Fibroblast of lung (primary cell): ENCODE results near the gene APEX1. TPM values are rescaled to one million over a fixed set of nuclear protein-coding genes. Genes with fewer than 3 reads are reported as not detected.

Experiments used
- DNase-seq, 2 donors: peaks; one replicate each; pipeline versions ENCODE4 v3.0.0 to v3.0.0-alpha.2; 2010; ENCODE audit warnings: low read depth in 2 of 2
- H2AFZ ChIP-seq: 2 replicates; pipeline ENCODE4 v1.5.1; 2012; ENCODE audit warnings: low read length, control low read depth, inconsistent platforms
- H3K27ac ChIP-seq: 2 replicates; pipeline ENCODE4 v1.5.1; 2011; ENCODE audit warnings: low read length, control low read depth; ENCODE audit not compliant: insufficient read depth
- H3K27me3 ChIP-seq: 2 replicates; pipeline ENCODE4 v1.5.1; 2011; ENCODE audit warnings: mild to moderate bottlenecking, low read length; ENCODE audit not compliant: control insufficient read depth, insufficient read depth
- H3K36me3 ChIP-seq: 2 replicates; pipeline ENCODE4 v1.5.1; 2011; ENCODE audit warnings: low read length; ENCODE audit not compliant: control insufficient read depth, insufficient read depth
- H3K4me1 ChIP-seq: 2 replicates; pipeline ENCODE4 v1.5.1; 2011; ENCODE audit warnings: low read length; ENCODE audit not compliant: control insufficient read depth, insufficient read depth; ENCODE audit errors: extremely low read depth
- H3K4me2 ChIP-seq: 2 replicates; pipeline ENCODE4 v1.5.1; 2011; ENCODE audit warnings: low read length, control low read depth; ENCODE audit not compliant: insufficient read depth; ENCODE audit errors: extremely low read depth
- H3K4me3 ChIP-seq, 4 experiments: fragments of 200-600 bp in 1 of 4; sonication (generic) in 1 of 4; replicated peaks in 1 of 4; 2 replicates each; pipeline ENCODE4 v1.5.1; 2011 to 2016; ENCODE audit warnings: low read length in 4 of 4, low read depth in 3 of 4, mild to moderate bottlenecking in 3 of 4, control low read depth in 2 of 4, inconsistent platforms in 1 of 4, mixed read lengths in 1 of 4; ENCODE audit not compliant: insufficient read depth in 1 of 4; ENCODE audit errors: control extremely low read depth in 1 of 4
- H3K79me2 ChIP-seq: 2 replicates; pipeline ENCODE4 v1.5.1; 2012; ENCODE audit warnings: mild to moderate bottlenecking, low read length, inconsistent platforms; ENCODE audit not compliant: control insufficient read depth, insufficient read depth
- H3K9ac ChIP-seq: 2 replicates; pipeline ENCODE4 v1.5.1; 2011; ENCODE audit warnings: mild to moderate bottlenecking, low read length, control low read depth; ENCODE audit not compliant: insufficient read depth
- H3K9me3 ChIP-seq: 2 replicates; pipeline ENCODE4 v1.5.1; 2012; ENCODE audit warnings: low read depth, low read length; ENCODE audit not compliant: control insufficient read depth, insufficient read depth
- H4K20me1 ChIP-seq: 2 replicates; pipeline ENCODE4 v1.5.1; 2011; ENCODE audit warnings: low read length; ENCODE audit not compliant: control insufficient read depth, insufficient read depth; ENCODE audit errors: extremely low read depth
- EZH2 ChIP-seq: IDR thresholded peaks from 2 replicates; pipeline ENCODE4 v1.5.1; 2012; ENCODE audit warnings: low read length, control low read depth, mild to moderate bottlenecking; ENCODE audit errors: missing control alignments
- polyA plus RNA-seq, 2 donors: library from polyadenylated mRNA; depleted of rRNA in 1 of 2; stranded (reverse) in 1 of 2; unstranded in 1 of 2; fragments of >200 nt; gene quantifications; 2 replicates each; pipeline ENCODE4 v1.2.1, GENCODE V29; 2011 to 2012; ENCODE audit warnings: missing spikeins in 1 of 2
- total RNA-seq: library from RNA; depleted of rRNA; stranded (reverse); fragments of >200 nt; gene quantifications from 2 replicates; pipeline ENCODE4 v1.2.1, GENCODE V29; 2014
- TF ChIP-seq, protein P1 (sequence below), 2 donors: IDR thresholded peaks in 1 of 2; conservative IDR thresholded peaks in 1 of 2; 1 replicate in 1 of 2; 2 replicates in 1 of 2; pipeline ENCODE4 v1.5.1; 2011 to 2012; ENCODE audit warnings: low read length in 2 of 2, control low read depth in 1 of 2, inconsistent platforms in 1 of 2, low read depth in 1 of 2, mild to moderate bottlenecking in 1 of 2

APEX1 gene
- total and polyA plus RNA-seq, 2 donors (not counting 1 experiment from before 2014, with no cell fraction given), result 66.6 to 187 TPM

- H3K4me3 ChIP-seq, result peak within 1 kb of the TSS; percentile 52 to 92 (median 74)
- TF ChIP-seq, protein P1, sequence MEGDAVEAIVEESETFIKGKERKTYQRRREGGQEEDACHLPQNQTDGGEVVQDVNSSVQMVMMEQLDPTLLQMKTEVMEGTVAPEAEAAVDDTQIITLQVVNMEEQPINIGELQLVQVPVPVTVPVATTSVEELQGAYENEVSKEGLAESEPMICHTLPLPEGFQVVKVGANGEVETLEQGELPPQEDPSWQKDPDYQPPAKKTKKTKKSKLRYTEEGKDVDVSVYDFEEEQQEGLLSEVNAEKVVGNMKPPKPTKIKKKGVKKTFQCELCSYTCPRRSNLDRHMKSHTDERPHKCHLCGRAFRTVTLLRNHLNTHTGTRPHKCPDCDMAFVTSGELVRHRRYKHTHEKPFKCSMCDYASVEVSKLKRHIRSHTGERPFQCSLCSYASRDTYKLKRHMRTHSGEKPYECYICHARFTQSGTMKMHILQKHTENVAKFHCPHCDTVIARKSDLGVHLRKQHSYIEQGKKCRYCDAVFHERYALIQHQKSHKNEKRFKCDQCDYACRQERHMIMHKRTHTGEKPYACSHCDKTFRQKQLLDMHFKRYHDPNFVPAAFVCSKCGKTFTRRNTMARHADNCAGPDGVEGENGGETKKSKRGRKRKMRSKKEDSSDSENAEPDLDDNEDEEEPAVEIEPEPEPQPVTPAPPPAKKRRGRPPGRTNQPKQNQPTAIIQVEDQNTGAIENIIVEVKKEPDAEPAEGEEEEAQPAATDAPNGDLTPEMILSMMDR (conservative IDR thresholded peaks at IDR 0.05 in 1 of 2, IDR thresholded peaks at IDR 0.05 in 1 of 2; ENCODE audit: low read depth in 1 of 2, low read length in 2 of 2), result no peak
- TF ChIP-seq EZH2, result no peak
- H3K36me3 ChIP-seq, result no peaks in the 10 kb centered on the region
- peak within 1 kb of the TSS; percentile 80 for H3K27ac ChIP-seq
- no peaks in the 10 kb centered on the region for H4K20me1 ChIP-seq
- DNase-seq, result peak; percentile 80 to 83
- no peaks in the 10 kb centered on the region for H3K27me3 ChIP-seq
- no peaks in the 10 kb centered on the region for H3K9me3 ChIP-seq
- peak within 1 kb of the TSS; percentile 80 for H3K9ac ChIP-seq
- peaks cover 8% of the 10 kb centered on the region for H3K79me2 ChIP-seq
- H3K4me2 ChIP-seq, result peak within 1 kb of the TSS; percentile 94
- peak within 1 kb of the TSS; percentile 92 for H2AFZ ChIP-seq
- no peaks in the 10 kb centered on the region for H3K4me1 ChIP-seq
These were observed 41.9 kb upstream of the APEX1 start, which contains the start of gene TEP1 for GRCh38 chr14:20412876-20413743. TSS of gene TEP1 (minus strand) at chr14:20413501. CDS start at chr14:20408439, 5,062 bp downstream.

DNA sequence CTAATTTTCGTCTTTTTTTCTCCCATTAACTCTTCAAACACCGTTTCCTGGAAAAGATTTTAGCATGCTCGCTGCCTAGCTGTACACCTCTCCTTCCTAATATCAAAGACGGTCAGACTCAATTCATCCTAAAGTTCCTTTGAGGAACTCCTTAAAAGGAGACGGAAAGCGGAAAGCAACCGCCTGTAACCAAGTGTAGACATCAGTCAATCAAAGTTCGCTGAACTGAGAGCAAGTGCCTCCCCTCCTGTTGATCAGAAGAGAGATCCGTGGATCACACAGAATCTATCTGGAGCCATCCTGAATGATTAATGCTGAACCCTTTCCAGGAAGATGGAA, 41.3 kb upstream of the APEX1 start:
- H3K4me3 ChIP-seq, result peak overlapping the region; percentile 52 to 92 (median 74)
- H3K36me3 ChIP-seq, result no peaks in the 10 kb centered on the region
- TF ChIP-seq, protein P1 (conservative IDR thresholded peaks at IDR 0.05 in 1 of 2, IDR thresholded peaks at IDR 0.05 in 1 of 2; ENCODE audit: low read depth in 1 of 2, low read length in 2 of 2), result no peak
- TF ChIP-seq EZH2, result no peak
- peak overlapping the region; percentile 80 for H3K9ac ChIP-seq
- peak overlapping the region; percentile 80 for H3K27ac ChIP-seq
- no peaks in the 10 kb centered on the region for H3K4me1 ChIP-seq
- no peaks in the 10 kb centered on the region for H3K9me3 ChIP-seq
- H4K20me1 ChIP-seq, result no peaks in the 10 kb centered on the region
- peak overlapping the region; percentile 87 for H3K4me2 ChIP-seq
- H3K27me3 ChIP-seq, result no peaks in the 10 kb centered on the region
- H2AFZ ChIP-seq, result peak overlapping the region; percentile 81
- H3K79me2 ChIP-seq, result peaks cover 8% of the 10 kb centered on the region
- peak in 1 of 2 donors; percentile 14 for DNase-seq

DNA sequence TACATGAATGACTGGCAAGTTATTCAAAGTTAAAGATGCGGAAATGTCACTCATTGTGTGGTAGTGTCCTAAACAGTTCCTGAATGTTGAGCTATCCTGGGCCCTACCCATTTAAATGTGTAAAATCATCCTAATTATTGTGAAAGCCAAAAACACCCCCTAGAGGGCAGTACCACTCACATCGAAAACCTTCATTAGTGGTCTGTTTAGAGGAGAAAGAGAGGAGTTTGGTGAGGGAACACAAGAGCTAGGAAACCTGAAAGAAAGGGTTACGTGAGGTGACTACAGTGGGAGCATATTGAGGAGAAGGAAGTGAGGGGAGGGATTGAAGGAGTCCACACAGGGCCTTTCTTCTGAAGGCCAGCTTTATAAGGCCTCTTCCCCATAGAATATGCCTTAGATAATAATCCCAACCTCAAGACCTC, 39.2 kb upstream of the APEX1 start:
- Histone ChIP-seq H2AFZ (peak overlapping the region; percentile 22), H3K79me2 (peaks cover 8% of the 10 kb centered on the region), H3K9me3 (no peaks in the 10 kb centered on the region), H3K4me3 (no peak overlapping the region), H4K20me1 (no peaks in the 10 kb centered on the region), H3K4me2 (no peak overlapping the region), H3K27me3 (no peaks in the 10 kb centered on the region), H3K4me1 (no peaks in the 10 kb centered on the region), H3K36me3 (no peaks in the 10 kb centered on the region), H3K27ac (no peak overlapping the region), H3K9ac (no peak overlapping the region)
- peak; percentile 41 to 62 for DNase-seq
- TF ChIP-seq, protein P1 (conservative IDR thresholded peaks at IDR 0.05 in 1 of 2, IDR thresholded peaks at IDR 0.05 in 1 of 2; ENCODE audit: low read depth in 1 of 2, low read length in 2 of 2), result peak; percentile 60 to 74
- TF ChIP-seq EZH2, result no peak
